Uterus (tissue), 4 donors: ENCODE results near the gene NGRN. TPM values are rescaled to one million over a fixed set of nuclear protein-coding genes. Genes with fewer than 3 reads are reported as not detected.
A peak's percentile ranks its signal among the peaks of the same experiment; 100 is the strongest.

Experiments used
- DNase-seq, 2 donors: peaks; one replicate each; pipeline ENCODE4 v3.0.0-alpha.2; 2019 to 2020
- H3K27ac ChIP-seq, 2 donors: fragments of 200-600 bp; sonication (generic); 1 replicate in 1 of 2; 2 replicates in 1 of 2; pipeline ENCODE4 v1.5.1; 2016 to 2018
- H3K27me3 ChIP-seq, 2 donors: fragments of 200-600 bp; sonication (generic); one replicate each; pipeline ENCODE4 v1.5.1; 2018 to 2019; ENCODE audit warnings: control low read depth in 1 of 2
- H3K36me3 ChIP-seq, 2 donors: fragments of 200-600 bp; sonication (generic); one replicate each; pipeline ENCODE4 v1.5.1; 2019; ENCODE audit warnings: control low read depth in 1 of 2
- H3K4me1 ChIP-seq, 2 donors: fragments of 200-600 bp; sonication (generic); one replicate each; pipeline ENCODE4 v1.5.1; 2018 to 2019; ENCODE audit warnings: control low read depth in 1 of 2
- H3K4me3 ChIP-seq, 2 donors: fragments of 200-600 bp; sonication (generic); 1 replicate in 1 of 2; 2 replicates in 1 of 2; pipeline ENCODE4 v1.5.1; 2018 to 2019; ENCODE audit warnings: mild to moderate bottlenecking in 1 of 2
- H3K9me3 ChIP-seq, 2 donors: fragments of 200-600 bp; sonication (generic); one replicate each; pipeline ENCODE4 v1.5.1; 2019; ENCODE audit warnings: control low read depth in 1 of 2
- POLR2A ChIP-seq, 2 donors: fragments of 450-650 bp; IDR thresholded peaks; one replicate each; pipeline ENCODE4 v1.6.1; 2016; ENCODE audit warnings: antibody characterized with exemption in 2 of 2, mild to moderate bottlenecking in 1 of 2, moderate library complexity in 1 of 2
- intact Hi-C: fragments of 100-400 bp; cut with DNase I; formaldehyde crosslinking; loops from one replicate; pipeline ENCODE4 v1.15.1; 2023; ENCODE audit warnings: low total_unique reads
- total RNA-seq, 4 donors: library from RNA; depleted of rRNA in 3 of 4; stranded (reverse); fragments of >200 nt in 3 of 4; gene quantifications; one replicate each; pipeline versions ENCODE4 v1.1.0 to v1.2.4, GENCODE V29; 2014 to 2023
- TF ChIP-seq, protein P1 (sequence below), 4 experiments: fragments of 200-600 bp in 2 of 4; fragments of 450-650 bp in 2 of 4; sonication (generic) in 2 of 4; IDR thresholded peaks; one replicate each; pipeline ENCODE4 v1.5.1; 2016 to 2019; ENCODE audit warnings: antibody characterized with exemption in 4 of 4, mild to moderate bottlenecking in 2 of 4, moderate library complexity in 1 of 4
- donor health status: DM: yes; HTN: yes; CAD: no.

The NGRN gene, protein sequence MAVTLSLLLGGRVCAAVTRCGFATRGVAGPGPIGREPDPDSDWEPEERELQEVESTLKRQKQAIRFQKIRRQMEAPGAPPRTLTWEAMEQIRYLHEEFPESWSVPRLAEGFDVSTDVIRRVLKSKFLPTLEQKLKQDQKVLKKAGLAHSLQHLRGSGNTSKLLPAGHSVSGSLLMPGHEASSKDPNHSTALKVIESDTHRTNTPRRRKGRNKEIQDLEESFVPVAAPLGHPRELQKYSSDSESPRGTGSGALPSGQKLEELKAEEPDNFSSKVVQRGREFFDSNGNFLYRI
- 100 to 1,000 TPM in 1 of 4 donors, 10 to 100 TPM in 3; 35.6 to 119 (median 69.4) TPM for total RNA-seq

DNA sequence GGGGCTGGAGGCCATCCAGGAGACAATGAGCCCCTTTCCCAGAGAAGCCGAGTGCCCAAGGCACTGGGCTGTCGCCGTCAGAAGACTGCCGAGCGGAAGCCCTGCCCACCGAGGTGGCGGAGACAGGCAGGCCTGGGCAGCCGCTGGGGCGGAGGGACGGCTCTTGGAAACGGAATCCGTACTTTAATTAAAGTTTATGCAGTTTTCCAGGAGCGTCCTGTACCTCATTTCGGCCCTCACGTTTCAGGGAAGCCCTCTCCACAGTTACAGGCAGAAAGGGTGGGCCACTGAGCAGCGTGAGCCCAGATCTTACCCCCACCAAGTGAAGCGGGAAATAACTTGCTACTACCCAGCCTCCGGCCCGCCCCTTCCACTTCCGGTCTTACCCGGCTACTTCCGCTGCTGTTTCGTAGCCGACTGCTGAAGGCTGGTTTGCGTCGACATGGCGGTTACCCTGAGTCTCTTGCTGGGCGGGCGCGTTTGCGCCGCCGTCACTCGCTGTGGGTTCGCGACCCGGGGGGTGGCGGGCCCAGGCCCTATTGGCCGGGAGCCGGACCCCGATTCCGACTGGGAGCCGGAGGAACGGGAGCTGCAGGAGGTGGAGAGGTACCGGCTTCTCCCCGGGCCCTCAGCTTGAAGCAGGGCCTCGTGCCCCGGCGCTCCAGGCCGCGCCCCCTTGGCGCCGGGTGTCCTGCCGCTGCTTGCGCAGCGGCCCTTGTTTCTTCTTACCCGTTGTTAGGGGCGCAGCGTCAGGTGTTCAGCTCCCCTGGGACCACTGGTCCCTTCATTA lies at the start of gene NGRN:
Gene NGRN (plus strand): TSS at position 402 of the 790 bp plus-strand sequence. CDS start 41 bp downstream, at position 443.
- no peaks in the 10 kb centered on the region for H3K9me3 ChIP-seq
- peaks cover under 1 to 9% of the 10 kb centered on the region in 2 donors for H3K4me1 ChIP-seq
- no peaks in the 10 kb centered on the region for H3K36me3 ChIP-seq
- DNase-seq, result peak; percentile 90 to 91
- intact Hi-C loops, result no loop called here
- H3K27ac ChIP-seq, result peak within 1 kb of the TSS; percentile 87 to 92
- TF ChIP-seq, protein P1, sequence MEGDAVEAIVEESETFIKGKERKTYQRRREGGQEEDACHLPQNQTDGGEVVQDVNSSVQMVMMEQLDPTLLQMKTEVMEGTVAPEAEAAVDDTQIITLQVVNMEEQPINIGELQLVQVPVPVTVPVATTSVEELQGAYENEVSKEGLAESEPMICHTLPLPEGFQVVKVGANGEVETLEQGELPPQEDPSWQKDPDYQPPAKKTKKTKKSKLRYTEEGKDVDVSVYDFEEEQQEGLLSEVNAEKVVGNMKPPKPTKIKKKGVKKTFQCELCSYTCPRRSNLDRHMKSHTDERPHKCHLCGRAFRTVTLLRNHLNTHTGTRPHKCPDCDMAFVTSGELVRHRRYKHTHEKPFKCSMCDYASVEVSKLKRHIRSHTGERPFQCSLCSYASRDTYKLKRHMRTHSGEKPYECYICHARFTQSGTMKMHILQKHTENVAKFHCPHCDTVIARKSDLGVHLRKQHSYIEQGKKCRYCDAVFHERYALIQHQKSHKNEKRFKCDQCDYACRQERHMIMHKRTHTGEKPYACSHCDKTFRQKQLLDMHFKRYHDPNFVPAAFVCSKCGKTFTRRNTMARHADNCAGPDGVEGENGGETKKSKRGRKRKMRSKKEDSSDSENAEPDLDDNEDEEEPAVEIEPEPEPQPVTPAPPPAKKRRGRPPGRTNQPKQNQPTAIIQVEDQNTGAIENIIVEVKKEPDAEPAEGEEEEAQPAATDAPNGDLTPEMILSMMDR (IDR thresholded peaks at IDR 0.05), result no peak
- peak; percentile 79 to 83 for TF ChIP-seq POLR2A (IDR thresholded peaks at IDR 0.05)
- H3K4me3 ChIP-seq, result peak within 1 kb of the TSS; percentile 71 to 82
- H3K27me3 ChIP-seq, result no peaks in the 10 kb centered on the region

DNA sequence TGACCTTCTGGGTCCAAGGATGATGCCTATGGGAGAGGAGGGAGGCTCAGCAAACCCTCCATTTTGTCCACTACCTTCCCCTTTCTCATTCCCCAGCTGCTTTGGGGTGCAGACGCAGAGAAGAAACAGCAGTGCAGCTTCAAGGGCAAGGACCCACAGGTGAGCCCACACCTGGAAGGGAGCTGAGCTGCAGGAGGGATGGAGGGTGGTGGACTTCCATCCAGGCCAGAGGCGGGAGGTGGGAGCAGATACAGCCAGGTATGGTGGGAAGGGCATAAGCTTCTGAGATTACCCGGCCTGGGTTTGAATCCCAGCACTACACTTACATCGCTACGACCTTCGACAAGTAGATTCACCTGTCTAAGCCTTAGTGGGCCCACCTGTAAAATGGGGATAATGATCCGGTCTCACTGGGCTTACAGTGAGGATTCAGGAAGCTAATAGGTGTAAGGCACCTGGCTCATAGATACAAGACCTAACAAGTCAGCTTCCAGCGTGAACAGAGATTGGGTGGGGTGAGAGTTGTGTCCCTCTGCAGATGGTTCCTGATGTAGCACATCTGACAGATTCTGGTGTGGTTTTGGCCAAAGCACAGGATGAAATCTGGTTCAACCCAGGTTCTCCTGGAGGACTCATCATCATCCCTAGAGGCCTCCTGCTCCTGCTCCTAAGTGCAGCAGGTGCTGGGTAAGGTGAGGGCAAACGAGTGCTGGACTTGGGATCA lies 47.6 kb upstream of the NGRN start:
- no peak for DNase-seq
- Histone ChIP-seq H3K9me3 (no peaks in the 10 kb centered on the region), H3K27me3 (no peaks in the 10 kb centered on the region), H3K4me1 (no peaks in the 10 kb centered on the region), H3K36me3 (no peaks in the 10 kb centered on the region), H3K27ac (no peak overlapping the region), H3K4me3 (no peak overlapping the region)
- TF ChIP-seq, protein P1 (IDR thresholded peaks at IDR 0.05), result no peak
- no peak for TF ChIP-seq POLR2A (IDR thresholded peaks at IDR 0.05)
- intact Hi-C loops, result no loop called here

DNA sequence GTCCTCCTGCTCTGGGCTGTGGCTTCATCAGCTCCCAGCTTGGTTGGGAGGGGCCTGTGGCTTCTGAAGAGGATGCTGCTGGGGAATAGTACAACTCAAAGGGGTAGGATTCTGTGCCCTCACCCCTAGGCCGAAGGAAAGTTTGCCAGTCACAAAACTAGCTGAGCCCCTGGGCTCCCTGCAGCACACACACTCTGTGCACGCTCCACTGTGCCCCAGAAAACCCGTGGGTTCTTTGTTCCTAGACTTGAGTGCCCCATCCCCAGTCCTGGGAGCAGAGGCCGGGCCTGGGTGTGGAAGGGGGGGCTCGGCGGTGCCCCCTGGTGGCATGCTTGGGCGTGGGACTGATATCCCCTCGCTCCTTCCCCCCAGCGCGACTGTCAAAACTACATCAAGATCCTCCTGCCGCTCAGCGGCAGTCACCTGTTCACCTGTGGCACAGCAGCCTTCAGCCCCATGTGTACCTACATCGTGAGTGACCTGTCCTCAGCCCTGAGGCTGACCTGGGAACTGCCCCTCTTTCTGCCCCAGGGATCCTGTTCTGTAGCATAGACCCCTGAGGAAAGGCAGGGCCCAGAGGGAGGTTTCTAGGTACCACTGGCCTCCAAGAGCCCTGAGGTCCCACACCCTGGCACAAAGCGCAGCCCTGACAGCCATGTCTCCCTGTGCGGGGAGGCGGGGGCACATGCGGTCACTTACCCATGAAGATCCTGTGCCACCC lies 45.9 kb upstream of the NGRN start:
- Histone ChIP-seq H3K4me1 (no peaks in the 10 kb centered on the region), H3K36me3 (no peaks in the 10 kb centered on the region), H3K27ac (no peak overlapping the region), H3K9me3 (no peaks in the 10 kb centered on the region), H3K4me3 (no peak overlapping the region), H3K27me3 (no peaks in the 10 kb centered on the region)
- DNase-seq, result peak in 1 of 2 donors; percentile 47
- TF ChIP-seq POLR2A (IDR thresholded peaks at IDR 0.05), result no peak
- TF ChIP-seq, protein P1 (IDR thresholded peaks at IDR 0.05), result peak; percentile 52 to 62 (median 56)
- intact Hi-C loops, result loop anchor here (5.0 kb wide), 1 partner anchor 167 kb away; no protein-coding TSS in a partner anchor

DNA sequence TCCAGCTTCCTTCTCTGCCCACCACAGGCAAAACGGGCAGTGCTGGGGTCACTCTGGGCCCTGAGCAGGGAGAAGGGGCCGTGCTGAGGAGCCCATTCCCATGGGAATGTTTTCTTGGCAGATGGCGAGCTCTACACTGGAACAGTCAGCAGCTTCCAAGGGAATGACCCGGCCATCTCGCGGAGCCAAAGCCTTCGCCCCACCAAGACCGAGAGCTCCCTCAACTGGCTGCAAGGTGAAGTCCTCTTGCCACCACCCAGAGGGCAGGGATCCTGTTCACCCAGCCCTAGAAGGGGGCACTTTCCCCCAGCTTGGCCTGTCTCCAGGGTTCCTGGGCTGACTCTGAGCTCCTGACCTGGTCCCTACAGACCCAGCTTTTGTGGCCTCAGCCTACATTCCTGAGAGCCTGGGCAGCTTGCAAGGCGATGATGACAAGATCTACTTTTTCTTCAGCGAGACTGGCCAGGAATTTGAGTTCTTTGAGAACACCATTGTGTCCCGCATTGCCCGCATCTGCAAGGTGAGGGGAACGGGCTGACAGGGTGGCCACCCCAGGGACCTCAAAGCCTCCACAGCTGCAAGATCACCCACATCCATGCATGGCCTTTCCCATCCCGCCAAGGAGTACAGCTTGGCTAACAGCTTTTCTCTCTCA lies 44.1 kb upstream of the NGRN start:
- H3K27ac ChIP-seq, result peak overlapping the region in 1 of 2 donors; percentile 49
- intact Hi-C loops, result loop anchor here (5.0 kb wide), 1 partner anchor 169 kb away; no protein-coding TSS in a partner anchor

More for the DNA sequence above, 44.1 kb upstream of the NGRN start:
- Histone ChIP-seq H3K36me3 (no peaks in the 10 kb centered on the region), H3K4me3 (no peak overlapping the region), H3K9me3 (no peaks in the 10 kb centered on the region), H3K27me3 (no peaks in the 10 kb centered on the region), H3K4me1 (no peaks in the 10 kb centered on the region)
- DNase-seq, result peak; percentile 72 to 74
- TF ChIP-seq, protein P1 (IDR thresholded peaks at IDR 0.05), result peak; percentile 57 to 78 (median 68)
- TF ChIP-seq POLR2A (IDR thresholded peaks at IDR 0.05), result no peak
